GM12875 (cell line): Measurements from ENCODE around the gene SPRR5.

Source experiments
- H3K4me3 ChIP-seq: one replicate; pipeline ENCODE4 v1.5.1; 2011; ENCODE audit warnings: low read depth, low read length, control low read depth
- CTCF ChIP-seq: IDR thresholded peaks from 2 replicates; pipeline ENCODE4 v1.5.1; 2011; ENCODE audit warnings: low read depth, mild to moderate bottlenecking, control low read depth, inconsistent platforms, low read length, moderate library complexity, borderline replicate concordance; ENCODE audit not compliant: insufficient read depth

Gene SPRR5

GRCh38 chr1:152907686-152908601 is 39.1 kb upstream of the SPRR5 start, which contains the start of gene IVL:
Gene IVL, plus strand, starts transcription at chr1:152908546. Its CDS starts 1,252 bp downstream, at chr1:152909798.
- no peak within 1 kb of the TSS for H3K4me3 ChIP-seq
- no peak for TF ChIP-seq CTCF

- TF ChIP-seq CTCF: no peak
- no peak overlapping the region for H3K4me3 ChIP-seq
Measured at GRCh38 chr1:152909206-152909605, 37.8 kb upstream of the SPRR5 start.

GRCh38 chr1:152912471-152912870 is 34.5 kb upstream of the SPRR5 start:
- no peak for TF ChIP-seq CTCF

GRCh38 chr1:152912900-152913299 is 34.1 kb upstream of the SPRR5 start:
- H3K4me3 ChIP-seq: no peak overlapping the region
- TF ChIP-seq CTCF: no peak

More at GRCh38 chr1:152912471-152912870, 34.5 kb upstream of the SPRR5 start:
- H3K4me3 ChIP-seq: no peak overlapping the region

GRCh38 chr1:152917794-152918193 is 29.2 kb upstream of the SPRR5 start:
- no peak overlapping the region for H3K4me3 ChIP-seq
- peak; percentile 24; the same call in 1 of the 2 replicates for TF ChIP-seq CTCF

- no peak for TF ChIP-seq CTCF
Measured at GRCh38 chr1:152919071-152919470, 27.9 kb upstream of the SPRR5 start.

GRCh38 chr1:152924191-152924590 is 22.8 kb upstream of the SPRR5 start:
- H3K4me3 ChIP-seq: no peak overlapping the region
- TF ChIP-seq CTCF: no peak

More at GRCh38 chr1:152919071-152919470, 27.9 kb upstream of the SPRR5 start:
- no peak overlapping the region for H3K4me3 ChIP-seq
